Stimulated activated CD8-positive, alpha-beta memory T cell treated with anti-CD3 and anti-CD28 coated beads, Interleukin-2, amount 100 ng/mL, for 1 hour (primary cell): ENCODE data around the gene PTPN1.
"Not testable (repeated sequence)": the region's sequence is repeated elsewhere in the genome, so short reads cannot be mapped to it uniquely, and the experiment has no call there.

Experiments used
- DNase-seq, 2 donors: peaks; one replicate each; pipeline ENCODE4 v3.0.0-alpha.2; 2020; ENCODE audit warnings: low read depth in 2 of 2

PTPN1 gene

GRCh38 chr20:50590348-50590664 lies 80.1 kb downstream of the PTPN1 start:
- no peak for DNase-seq

DNA sequence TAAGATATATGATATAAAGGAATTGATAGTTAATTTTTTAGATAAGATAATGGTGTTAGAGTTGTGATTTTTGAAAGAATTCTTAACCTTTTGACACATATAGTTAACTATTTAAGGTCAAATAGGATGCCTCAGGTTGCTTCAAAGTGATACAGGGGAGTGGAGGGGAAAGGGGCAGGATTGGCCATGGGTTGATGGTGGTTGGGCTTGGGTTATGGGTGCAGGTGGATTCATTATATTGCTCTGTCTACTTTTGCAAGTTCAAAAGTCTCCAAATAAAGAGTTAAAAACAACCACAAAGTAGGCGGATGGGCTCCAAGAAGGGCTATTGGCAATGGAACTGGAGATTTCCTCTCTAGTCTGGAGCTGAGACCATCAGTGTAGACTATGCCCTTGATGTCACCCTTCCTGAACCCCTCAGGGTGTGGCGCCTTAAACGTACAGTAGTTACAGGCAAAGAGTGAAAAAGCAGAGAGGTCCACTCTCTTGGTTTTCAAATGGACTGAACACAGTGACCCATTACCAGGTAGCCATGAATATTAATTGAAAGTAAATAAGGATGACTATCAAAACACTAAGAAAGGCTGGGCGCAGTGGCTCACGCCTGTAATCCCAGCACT lies 81.2 kb downstream of the PTPN1 start:
- no peak for DNase-seq

DNA sequence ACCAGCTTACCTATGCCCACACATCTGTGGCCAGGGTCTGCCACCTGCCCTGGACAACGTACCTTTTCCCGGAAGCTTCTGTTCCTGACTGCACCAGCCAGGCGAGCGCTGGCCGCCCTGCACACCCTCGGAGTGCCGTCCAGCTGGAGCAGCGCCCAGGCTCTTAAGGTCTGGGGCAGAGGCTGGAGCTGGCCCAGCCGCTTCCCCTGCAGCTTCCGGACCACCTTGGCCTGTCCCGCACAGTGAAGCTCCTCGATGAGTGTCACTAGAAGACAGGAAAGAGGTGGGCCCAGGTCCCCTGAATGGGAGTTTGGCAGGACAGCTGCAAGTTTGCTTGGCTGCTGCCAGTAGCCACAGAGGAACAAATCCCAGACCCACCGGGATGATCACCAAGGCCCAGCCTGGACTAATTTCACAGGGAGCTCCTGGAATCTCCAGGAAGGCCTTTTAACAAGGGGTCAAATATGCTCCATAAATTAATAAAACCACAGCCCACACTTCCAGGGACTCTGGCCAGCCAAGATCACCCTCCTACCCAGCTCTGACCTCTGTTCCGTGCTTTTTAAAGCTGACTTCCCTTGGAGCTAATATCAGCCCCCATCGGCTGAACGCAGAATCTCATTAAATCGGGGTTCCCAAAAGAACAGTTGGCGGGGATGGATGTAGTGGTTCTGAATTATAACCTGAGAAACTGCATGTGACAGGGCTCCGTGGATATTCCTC lies 82.3 kb downstream of the PTPN1 start:
- no peak for DNase-seq

DNA sequence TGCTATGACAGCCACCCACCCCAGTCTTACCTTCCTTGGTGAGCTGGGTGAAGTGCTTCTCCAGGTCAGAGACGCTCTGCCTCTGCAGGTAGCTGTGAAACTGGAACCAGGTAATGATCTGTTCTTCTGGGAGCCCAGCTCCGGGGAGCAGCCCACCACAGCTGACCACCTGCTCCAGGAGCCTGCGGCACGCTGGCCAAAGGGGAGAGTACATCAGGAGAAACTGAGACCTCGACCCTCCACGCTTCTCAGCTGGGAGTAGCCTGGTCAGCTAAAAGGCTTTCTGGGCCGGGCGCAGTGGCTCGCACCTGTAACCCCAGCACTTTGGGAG lies 82.8 kb downstream of the PTPN1 start:
- no peak for DNase-seq

- no peak for DNase-seq
These were observed 84.0 kb downstream of the PTPN1 start for GRCh38 chr20:50594231-50594590.

GRCh38 chr20:50594591-50595432 lies 84.6 kb downstream of the PTPN1 start:
- no peak for DNase-seq

DNA sequence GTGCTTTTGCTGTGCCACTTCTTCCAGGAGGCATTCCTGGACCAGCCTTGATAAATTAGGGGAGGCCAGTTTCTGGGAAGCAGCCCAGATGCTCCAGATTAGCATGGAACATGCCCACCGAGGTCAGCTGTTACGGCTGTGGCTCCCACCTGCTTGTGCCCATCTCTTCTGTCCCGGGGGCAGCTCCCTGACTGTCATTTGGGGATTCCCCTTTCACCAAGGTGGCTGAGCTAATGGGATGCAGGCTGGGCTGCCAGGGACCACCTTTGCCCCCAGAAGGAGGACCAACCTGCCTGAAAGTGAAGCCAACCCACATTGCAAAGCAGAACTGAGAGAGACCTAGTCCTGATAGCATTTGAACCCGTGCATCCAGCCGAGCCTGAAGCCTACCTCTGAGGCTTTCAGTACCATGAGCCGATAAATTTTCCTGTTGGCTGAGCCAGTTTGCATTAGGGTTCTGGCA lies 85.3 kb downstream of the PTPN1 start:
- no peak for DNase-seq

DNA sequence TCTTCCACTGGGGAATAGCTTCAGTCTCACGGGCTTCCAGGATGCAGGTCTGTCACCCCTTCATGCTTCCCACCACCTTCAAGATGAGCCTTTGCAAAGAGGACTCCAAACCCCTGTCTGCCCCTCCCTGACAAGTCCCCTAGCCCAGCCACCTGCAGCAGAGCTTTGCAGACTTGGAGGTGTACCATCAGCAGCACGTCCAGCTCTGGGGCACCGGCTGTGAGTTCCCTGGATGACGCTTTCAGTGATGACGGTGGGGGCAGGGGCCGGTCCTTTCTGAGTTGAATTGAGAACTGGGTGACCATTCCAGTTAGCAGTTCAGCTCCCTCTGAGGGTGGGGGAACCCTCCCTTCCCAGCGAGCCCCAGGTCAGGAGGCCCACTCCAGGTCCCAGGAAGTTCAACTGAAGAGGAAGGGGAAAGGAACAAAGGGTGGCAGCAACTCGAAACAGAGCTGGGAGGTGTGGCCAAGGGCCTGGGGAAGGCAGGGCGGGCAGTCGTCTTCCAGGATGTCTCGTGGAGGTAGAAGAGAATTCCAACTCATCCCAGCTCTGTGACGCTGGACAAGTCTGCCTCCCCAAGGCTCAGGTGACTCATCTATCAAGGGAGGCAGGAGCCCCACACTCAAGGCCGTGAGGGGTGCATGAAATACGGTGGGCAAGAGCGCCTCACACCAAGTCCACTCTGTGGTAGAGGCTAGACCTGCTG lies 86.0 kb downstream of the PTPN1 start:
- DNase-seq, result no peak

GRCh38 chr20:50596694-50597021 lies 86.5 kb downstream of the PTPN1 start:
- no peak for DNase-seq

GRCh38 chr20:50597406-50597969 lies 87.3 kb downstream of the PTPN1 start:
- no peak for DNase-seq

- no peak for DNase-seq
These were observed 87.9 kb downstream of the PTPN1 start for GRCh38 chr20:50598074-50598473.

DNA sequence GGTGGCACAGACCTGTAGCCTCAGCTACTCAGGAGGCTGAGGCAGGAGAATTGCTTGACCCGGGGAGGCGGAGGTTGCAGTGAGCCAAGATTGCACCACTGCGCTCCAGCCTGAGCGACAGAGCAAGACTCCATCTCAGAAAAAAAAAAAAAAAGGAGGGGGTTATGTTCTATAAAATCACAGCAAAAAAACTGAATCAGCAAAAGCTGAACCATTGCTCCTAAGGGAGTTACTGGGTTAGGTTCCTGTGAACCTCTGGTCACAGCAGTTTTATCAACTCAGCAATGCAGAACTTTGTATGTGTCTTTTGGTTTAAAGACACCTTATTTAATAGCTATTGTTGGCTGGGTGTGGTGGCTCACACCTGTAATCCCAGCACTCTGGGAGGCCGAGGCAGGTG lies 88.6 kb downstream of the PTPN1 start:
- not testable (repeated sequence) for DNase-seq

DNA sequence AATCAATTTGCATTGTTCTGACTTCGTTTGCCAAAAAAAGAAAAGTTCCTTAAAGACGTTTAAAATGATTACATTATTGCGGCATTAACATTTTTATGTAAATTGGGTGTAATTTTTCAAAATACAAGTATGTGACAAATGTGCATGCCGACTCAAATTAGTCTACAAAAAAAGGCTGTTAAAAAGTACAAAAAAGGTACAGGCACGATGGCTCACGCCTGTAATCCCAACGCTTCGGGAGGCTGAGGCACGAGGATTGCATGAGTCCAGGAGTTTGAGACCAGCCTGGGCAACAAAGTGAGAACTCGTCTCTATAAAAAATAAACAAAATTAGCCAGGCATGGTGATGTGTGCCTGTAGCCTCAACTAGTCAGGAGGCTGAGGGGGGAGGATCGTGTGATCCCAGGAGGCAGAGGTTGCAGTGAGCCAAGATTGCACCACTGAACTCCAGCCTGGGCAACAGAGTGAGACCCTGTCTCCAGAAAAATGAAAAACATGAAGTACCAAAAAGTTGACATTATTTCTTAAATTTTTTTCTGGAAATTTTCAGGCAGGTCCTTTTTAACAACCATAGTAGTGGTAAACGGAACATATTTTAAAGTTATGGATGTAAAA lies 90.2 kb downstream of the PTPN1 start:
- no peak for DNase-seq

DNA sequence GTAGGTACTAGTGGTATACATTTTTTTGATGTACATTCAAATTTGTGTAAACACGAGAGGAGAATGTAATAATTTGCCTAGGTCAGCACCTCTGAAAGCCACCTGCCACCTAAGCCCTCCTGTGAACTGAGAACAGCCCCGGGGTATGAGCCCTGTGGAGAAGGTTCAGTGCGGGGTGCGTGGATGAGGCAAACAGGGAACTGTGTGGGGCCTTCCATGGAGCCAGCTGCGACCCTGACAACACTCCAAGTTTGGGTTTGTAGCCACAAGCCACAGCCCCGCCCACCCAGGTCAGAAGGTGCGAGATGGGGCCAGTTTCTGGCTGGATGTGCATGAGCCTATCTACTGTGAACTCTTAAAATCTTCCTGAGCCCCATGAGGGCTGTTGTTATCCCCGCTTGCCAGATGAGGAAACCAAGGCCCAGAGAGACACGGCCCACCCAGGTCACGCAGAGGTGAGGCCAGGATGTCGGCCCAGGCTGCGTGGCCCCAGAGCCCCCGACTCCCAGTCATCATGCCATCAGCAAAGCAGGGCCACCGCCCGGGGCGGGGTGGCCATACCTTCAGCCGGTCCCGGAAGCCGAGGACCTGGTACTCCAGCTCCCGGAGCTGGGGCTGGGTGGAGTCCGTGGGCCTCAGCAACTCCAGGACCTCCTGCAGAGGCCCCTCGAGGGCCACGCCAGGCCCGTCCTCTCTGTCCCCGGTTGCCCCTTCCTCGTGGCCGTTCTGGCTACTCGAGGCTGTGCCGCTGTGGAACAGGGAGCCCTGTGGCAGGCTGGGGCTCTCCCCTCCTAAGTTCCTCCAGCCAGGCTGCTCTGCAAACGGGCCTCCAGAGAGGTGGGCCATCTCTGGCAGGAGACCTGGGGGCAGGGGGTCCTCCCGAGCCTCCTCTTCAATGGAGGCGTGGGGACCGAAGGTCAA lies 91.6 kb downstream of the PTPN1 start:
- DNase-seq, result no peak

GRCh38 chr20:50602432-50603088 lies 92.4 kb downstream of the PTPN1 start:
- DNase-seq, result no peak

GRCh38 chr20:50604451-50604850 lies 94.3 kb downstream of the PTPN1 start:
- no peak for DNase-seq

GRCh38 chr20:50605136-50605535 lies 95.0 kb downstream of the PTPN1 start:
- no peak for DNase-seq

DNA sequence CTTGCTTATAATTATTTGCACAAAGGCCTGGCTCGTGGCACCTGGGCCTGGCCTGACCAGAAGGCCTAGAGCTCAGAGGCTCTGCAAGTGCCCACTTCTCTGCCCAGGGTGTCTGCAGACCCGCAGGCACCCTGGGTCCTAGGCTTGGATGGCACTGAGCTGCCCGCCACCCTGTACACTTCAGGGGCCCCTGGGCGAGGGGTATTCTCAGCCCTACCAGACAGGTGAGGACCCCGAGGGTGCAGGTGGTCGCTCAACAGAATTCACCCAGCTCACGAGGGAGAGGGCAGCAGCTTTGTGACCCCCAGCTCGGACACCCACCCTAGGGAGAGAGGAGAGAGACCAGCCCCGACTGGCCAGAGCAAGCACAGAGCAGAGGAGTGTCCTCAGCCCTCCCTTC lies 97.3 kb downstream of the PTPN1 start:
- no peak for DNase-seq

GRCh38 chr20:50607850-50608749 lies 97.9 kb downstream of the PTPN1 start:
- DNase-seq, result no peak
